ENCODE results near the gene ZNF783.

ZNF783 gene

GRCh38 chr7:149240637-149241036 is 21.4 kb upstream of the ZNF783 start:
- H3K79me2 ChIP-seq (ENCODE audit: control insufficient read depth, insufficient read depth, low read length, poor library complexity): peaks cover 8% of the 10 kb centered on the region
- H3K4me2 ChIP-seq (ENCODE audit: low read length): peak overlapping the region; percentile 99
- no peak overlapping the region for H4K12ac ChIP-seq (ENCODE audit: low read depth, low read length)
- no peak overlapping the region for H2BK5ac ChIP-seq (ENCODE audit: low read depth, low read length, poor library complexity)
- H2AFZ ChIP-seq (ENCODE audit: insufficient read depth, low read length, poor library complexity): no peak overlapping the region
- H3K36me3 ChIP-seq (ENCODE audit: control insufficient read depth in 1 of 2, insufficient read depth in 2 of 2, low read length in 2 of 2): peaks cover 0 to 2% of the 10 kb centered on the region in 2 experiments
- no peaks in the 10 kb centered on the region for H3K27me3 ChIP-seq (ENCODE audit: insufficient read depth, low read length)
- H2AK5ac ChIP-seq (ENCODE audit: low read length): no peak overlapping the region
- H3K23ac ChIP-seq (ENCODE audit: low read length): no peak overlapping the region
- no peak overlapping the region for H3K9ac ChIP-seq (ENCODE audit: low read length)
- no CpG with 5 or more reads among the region's 5 CpGs for WGBS (ENCODE audit: extremely low coverage, insufficient coverage, insufficient read length)
- H3K79me1 ChIP-seq (ENCODE audit: low read length): peaks cover 4% of the 10 kb centered on the region
- H3K9me3 ChIP-seq (ENCODE audit: insufficient read depth, low read depth, low read length): no peaks in the 10 kb centered on the region
- H2BK120ac ChIP-seq (ENCODE audit: insufficient read depth, low read length, poor library complexity): no peak overlapping the region
- H4K8ac ChIP-seq (ENCODE audit: low read depth, low read length): no peak overlapping the region
- H3K4me3 ChIP-seq (ENCODE audit: low read depth, low read length): no peak overlapping the region
- H3K14ac ChIP-seq (ENCODE audit: low read length): no peak overlapping the region
- no peak overlapping the region for H3K27ac ChIP-seq (ENCODE audit: low read depth, low read length)
- H3K4me1 ChIP-seq (ENCODE audit: control insufficient read depth in 1 of 2, insufficient read depth in 2 of 2, low read length in 2 of 2): peaks cover 0 to 6% of the 10 kb centered on the region in 2 experiments
- H2BK12ac ChIP-seq (ENCODE audit: low read length): no peak overlapping the region
- H3K18ac ChIP-seq (ENCODE audit: low read length): no peak overlapping the region
- H3K4ac ChIP-seq (ENCODE audit: low read depth, low read length): peak overlapping the region; percentile 78
- no peak overlapping the region for H4K91ac ChIP-seq (ENCODE audit: low read depth, low read length)
- no peak for DNase-seq

GRCh38 chr7:149241696-149242095 is 20.3 kb upstream of the ZNF783 start:
- no peak for DNase-seq
- no peak overlapping the region for H3K4me2 ChIP-seq (ENCODE audit: low read length)
- whole genome bisulfite sequencing (ENCODE audit: extremely low coverage, insufficient coverage, insufficient read length): no CpG with 5 or more reads among the region's 5 CpGs
- no peaks in the 10 kb centered on the region for H3K9me3 ChIP-seq (ENCODE audit: insufficient read depth, low read depth, low read length)
- peaks cover 0 to 2% of the 10 kb centered on the region in 2 experiments for H3K36me3 ChIP-seq (ENCODE audit: control insufficient read depth in 1 of 2, insufficient read depth in 2 of 2, low read length in 2 of 2)
- peaks cover 4% of the 10 kb centered on the region for H3K79me1 ChIP-seq (ENCODE audit: low read length)
- H2BK12ac ChIP-seq (ENCODE audit: low read length): no peak overlapping the region
- H2AFZ ChIP-seq (ENCODE audit: insufficient read depth, low read length, poor library complexity): no peak overlapping the region
- H2BK5ac ChIP-seq (ENCODE audit: low read depth, low read length, poor library complexity): no peak overlapping the region
- no peak overlapping the region for H2AK5ac ChIP-seq (ENCODE audit: low read length)
- H3K9ac ChIP-seq (ENCODE audit: low read length): no peak overlapping the region
- peaks cover 0 to 6% of the 10 kb centered on the region in 2 experiments for H3K4me1 ChIP-seq (ENCODE audit: control insufficient read depth in 1 of 2, insufficient read depth in 2 of 2, low read length in 2 of 2)
- H3K4me3 ChIP-seq (ENCODE audit: low read depth, low read length): no peak overlapping the region
- H3K14ac ChIP-seq (ENCODE audit: low read length): no peak overlapping the region
- H4K12ac ChIP-seq (ENCODE audit: low read depth, low read length): no peak overlapping the region
- no peak overlapping the region for H3K18ac ChIP-seq (ENCODE audit: low read length)
- no peak overlapping the region for H4K8ac ChIP-seq (ENCODE audit: low read depth, low read length)
- H4K91ac ChIP-seq (ENCODE audit: low read depth, low read length): no peak overlapping the region
- H3K23ac ChIP-seq (ENCODE audit: low read length): no peak overlapping the region
- H3K79me2 ChIP-seq (ENCODE audit: control insufficient read depth, insufficient read depth, low read length, poor library complexity): peaks cover 8% of the 10 kb centered on the region
- no peak overlapping the region for H3K4ac ChIP-seq (ENCODE audit: low read depth, low read length)
- no peak overlapping the region for H2BK120ac ChIP-seq (ENCODE audit: insufficient read depth, low read length, poor library complexity)
- H3K27ac ChIP-seq (ENCODE audit: low read depth, low read length): no peak overlapping the region
- no peaks in the 10 kb centered on the region for H3K27me3 ChIP-seq (ENCODE audit: insufficient read depth, low read length)

DNA sequence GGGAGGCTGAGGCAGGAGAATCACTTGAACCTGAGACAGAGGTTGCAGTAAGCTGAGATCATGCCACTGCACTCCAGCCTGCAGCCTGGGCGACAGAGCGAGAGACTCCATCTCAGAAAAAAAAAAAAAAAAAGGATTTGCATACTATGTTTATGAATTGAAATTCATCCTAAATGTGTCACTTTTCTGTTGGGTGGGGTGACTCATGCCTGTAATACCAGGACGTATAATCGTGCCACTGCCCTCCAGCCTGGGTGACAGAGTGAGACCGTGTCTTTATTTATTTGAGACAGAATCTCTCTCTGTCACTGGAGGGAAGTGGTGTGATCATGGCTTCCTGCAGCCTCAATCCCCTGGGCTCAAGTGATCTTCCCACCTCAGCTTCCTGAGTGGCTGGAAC is 16.8 kb upstream of the ZNF783 start:
- peaks cover 0 to 3% of the 10 kb centered on the region in 2 experiments for H3K4me1 ChIP-seq (ENCODE audit: control insufficient read depth in 1 of 2, insufficient read depth in 2 of 2, low read length in 2 of 2)

DNA sequence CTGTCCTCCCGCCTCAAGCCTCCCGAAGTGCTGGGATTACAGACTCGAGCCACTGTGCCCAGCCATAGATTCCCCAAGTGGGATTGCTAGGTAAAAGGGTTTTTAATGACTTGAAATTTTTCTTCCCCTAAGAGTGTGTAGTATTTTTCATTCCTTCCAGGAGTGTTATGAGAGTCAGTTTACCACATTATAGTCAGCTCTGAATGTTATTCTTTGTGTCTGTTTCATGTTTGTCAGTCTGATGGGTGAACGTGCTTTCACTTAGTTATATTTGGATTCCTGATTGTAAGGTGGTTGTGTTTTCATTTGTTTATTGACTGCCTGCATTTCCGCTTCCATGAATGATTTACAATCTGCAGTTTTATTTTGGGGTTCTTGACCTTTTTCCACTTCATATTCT is 16.3 kb upstream of the ZNF783 start:
- no peak overlapping the region for H3K18ac ChIP-seq (ENCODE audit: low read length)
- no peaks in the 10 kb centered on the region for H3K4me1 ChIP-seq (ENCODE audit: control insufficient read depth in 1 of 2, insufficient read depth in 2 of 2, low read length in 2 of 2)
- no peak overlapping the region for H3K4me3 ChIP-seq (ENCODE audit: low read depth, low read length)
- H3K79me2 ChIP-seq (ENCODE audit: control insufficient read depth, insufficient read depth, low read length, poor library complexity): peaks cover 4% of the 10 kb centered on the region
- no CpG with 5 or more reads among the region's 5 CpGs for WGBS (ENCODE audit: extremely low coverage, insufficient coverage, insufficient read length)
- peaks cover 4 to 9% of the 10 kb centered on the region in 2 experiments for H3K36me3 ChIP-seq (ENCODE audit: control insufficient read depth in 1 of 2, insufficient read depth in 2 of 2, low read length in 2 of 2)
- H3K9ac ChIP-seq (ENCODE audit: low read length): no peak overlapping the region
- H4K12ac ChIP-seq (ENCODE audit: low read depth, low read length): no peak overlapping the region
- no peak overlapping the region for H2BK5ac ChIP-seq (ENCODE audit: low read depth, low read length, poor library complexity)
- H3K4ac ChIP-seq (ENCODE audit: low read depth, low read length): no peak overlapping the region
- no peak overlapping the region for H3K4me2 ChIP-seq (ENCODE audit: low read length)
- no peak overlapping the region for H2BK12ac ChIP-seq (ENCODE audit: low read length)
- H3K27me3 ChIP-seq (ENCODE audit: insufficient read depth, low read length): no peaks in the 10 kb centered on the region
- H2AFZ ChIP-seq (ENCODE audit: insufficient read depth, low read length, poor library complexity): no peak overlapping the region
- no peak for DNase-seq
- no peak overlapping the region for H4K91ac ChIP-seq (ENCODE audit: low read depth, low read length)
- no peak overlapping the region for H2AK5ac ChIP-seq (ENCODE audit: low read length)
- no peak overlapping the region for H4K8ac ChIP-seq (ENCODE audit: low read depth, low read length)
- H3K14ac ChIP-seq (ENCODE audit: low read length): no peak overlapping the region
- H3K27ac ChIP-seq (ENCODE audit: low read depth, low read length): no peak overlapping the region
- no peak overlapping the region for H2BK120ac ChIP-seq (ENCODE audit: insufficient read depth, low read length, poor library complexity)
- H3K9me3 ChIP-seq (ENCODE audit: insufficient read depth, low read depth, low read length): no peaks in the 10 kb centered on the region
- no peak overlapping the region for H3K23ac ChIP-seq (ENCODE audit: low read length)
- no peaks in the 10 kb centered on the region for H3K79me1 ChIP-seq (ENCODE audit: low read length)

More for the DNA sequence above, 16.8 kb upstream of the ZNF783 start:
- Histone ChIP-seq H2AFZ (ENCODE audit: insufficient read depth, low read length, poor library complexity) (no peak overlapping the region), H3K9ac (ENCODE audit: low read length) (no peak overlapping the region), H2BK120ac (ENCODE audit: insufficient read depth, low read length, poor library complexity) (no peak overlapping the region), H4K8ac (ENCODE audit: low read depth, low read length) (no peak overlapping the region), H3K18ac (ENCODE audit: low read length) (no peak overlapping the region), H3K27me3 (ENCODE audit: insufficient read depth, low read length) (no peaks in the 10 kb centered on the region), H3K4ac (ENCODE audit: low read depth, low read length) (no peak overlapping the region), H3K36me3 (ENCODE audit: control insufficient read depth in 1 of 2, insufficient read depth in 2 of 2, low read length in 2 of 2) (peaks cover 0 to 4% of the 10 kb centered on the region in 2 experiments), H3K79me2 (ENCODE audit: control insufficient read depth, insufficient read depth, low read length, poor library complexity) (peaks cover 4% of the 10 kb centered on the region), H2BK12ac (ENCODE audit: low read length) (no peak overlapping the region), H3K79me1 (ENCODE audit: low read length) (no peaks in the 10 kb centered on the region), H3K27ac (ENCODE audit: low read depth, low read length) (no peak overlapping the region), H4K91ac (ENCODE audit: low read depth, low read length) (no peak overlapping the region), H2BK5ac (ENCODE audit: low read depth, low read length, poor library complexity) (no peak overlapping the region), H3K4me3 (ENCODE audit: low read depth, low read length) (no peak overlapping the region), H2AK5ac (ENCODE audit: low read length) (no peak overlapping the region), H3K9me3 (ENCODE audit: insufficient read depth, low read depth, low read length) (no peaks in the 10 kb centered on the region), H4K12ac (ENCODE audit: low read depth, low read length) (no peak overlapping the region), H3K14ac (ENCODE audit: low read length) (no peak overlapping the region), H3K23ac (ENCODE audit: low read length) (no peak overlapping the region), H3K4me2 (ENCODE audit: low read length) (no peak overlapping the region)
- no CpG with 5 or more reads among the region's 5 CpGs for WGBS (ENCODE audit: extremely low coverage, insufficient coverage, insufficient read length)
- DNase-seq: peak in 1 of 2 donors; percentile 43

Measured in trophoblast cell (in vitro differentiated cells and primary cell).